HG03196 (cell line): ENCODE measurements around the gene TNC.
"Not testable (repeated sequence)": the region's sequence is repeated elsewhere in the genome, so short reads cannot be mapped to it uniquely, and the experiment has no call there.

Experiments
- ATAC-seq: cut with Tn5 transposase; IDR thresholded peaks from one replicate; pipeline ENCODE4 v1.9.1; 2021; ENCODE audit not compliant: unreplicated experiment

Gene TNC

DNA sequence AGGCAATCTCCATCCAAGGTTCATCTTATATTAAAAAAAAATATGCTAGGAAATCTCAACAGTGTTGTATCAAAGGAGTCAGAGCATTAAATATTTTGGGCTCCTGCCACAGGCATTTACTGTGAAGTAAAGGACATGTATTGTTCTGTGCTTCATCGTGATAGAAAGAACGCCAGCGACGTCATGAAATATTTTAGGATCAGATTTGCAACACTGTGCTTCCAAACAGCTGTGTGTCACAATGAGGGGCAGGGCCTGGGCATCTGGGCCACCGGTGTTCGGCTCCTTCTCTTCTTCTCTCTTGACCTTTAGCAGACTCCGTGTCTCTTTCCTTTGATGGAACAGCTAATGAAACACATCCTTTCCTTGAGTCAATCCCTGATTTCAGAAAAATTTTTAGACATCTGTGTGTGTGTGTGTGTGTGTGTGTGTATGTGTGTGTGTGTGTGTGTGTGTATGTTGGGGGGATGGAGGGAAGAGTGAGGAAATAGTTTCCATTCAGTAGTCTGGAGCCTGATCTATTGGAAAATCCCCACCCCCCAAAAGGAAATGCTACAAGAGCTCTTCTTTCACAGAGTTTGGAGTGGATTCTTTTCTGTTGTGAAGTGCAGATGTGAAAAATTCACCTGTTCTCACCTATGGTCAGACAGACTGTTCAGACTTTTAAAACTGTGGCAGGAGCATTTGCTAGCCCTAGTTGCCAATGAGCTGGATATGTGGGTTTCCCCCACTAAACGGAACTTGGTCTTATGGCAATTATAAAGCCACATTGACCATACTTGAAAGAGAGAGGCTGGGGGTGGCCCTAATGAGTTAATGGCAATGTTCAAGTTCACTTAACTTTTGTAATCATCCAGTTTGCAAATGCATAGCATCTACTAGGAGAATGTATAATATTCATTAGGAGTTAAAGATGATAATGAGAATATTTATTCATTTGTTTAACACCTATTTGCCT lies 18.1 kb upstream of the TNC start:
- ATAC-seq, result no peak

DNA sequence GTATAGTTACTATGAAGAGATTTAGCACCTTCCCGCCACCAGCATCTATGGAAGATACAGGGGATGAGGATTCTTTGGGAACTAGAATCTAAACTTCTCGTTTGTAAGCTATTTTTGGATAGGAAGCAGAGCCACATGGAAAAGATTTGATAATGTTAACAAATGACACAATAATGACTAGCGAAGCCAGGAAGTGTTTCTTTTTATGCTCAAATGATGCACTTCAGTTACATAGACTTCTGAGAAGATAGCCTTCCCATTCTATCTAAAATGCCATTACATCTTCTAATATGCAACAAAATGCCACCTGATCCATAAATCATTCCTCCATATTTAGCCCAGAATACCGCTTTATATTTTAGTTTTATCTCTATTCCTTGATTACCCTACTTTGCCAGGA lies 17.0 kb upstream of the TNC start:
- ATAC-seq, result no peak

DNA sequence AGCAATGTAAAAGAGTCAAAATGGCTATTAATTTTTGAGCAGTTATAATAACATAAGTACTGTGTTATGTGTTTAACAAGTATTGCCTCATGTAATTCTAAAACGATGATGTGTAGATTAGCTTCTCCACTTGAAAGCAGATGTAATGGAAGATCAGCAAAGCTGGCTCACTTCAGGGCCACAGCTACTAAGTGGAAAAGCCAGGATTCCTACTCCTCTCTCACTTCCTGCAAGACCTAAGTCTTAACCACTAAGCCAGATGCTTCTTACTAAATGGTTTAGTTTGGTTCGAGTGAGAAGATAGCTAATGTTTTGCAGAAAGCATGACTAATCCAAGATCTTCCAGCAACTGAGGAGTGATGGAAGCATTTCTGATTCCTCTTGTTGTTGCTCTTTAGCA lies 15.7 kb upstream of the TNC start:
- no peak for ATAC-seq

DNA sequence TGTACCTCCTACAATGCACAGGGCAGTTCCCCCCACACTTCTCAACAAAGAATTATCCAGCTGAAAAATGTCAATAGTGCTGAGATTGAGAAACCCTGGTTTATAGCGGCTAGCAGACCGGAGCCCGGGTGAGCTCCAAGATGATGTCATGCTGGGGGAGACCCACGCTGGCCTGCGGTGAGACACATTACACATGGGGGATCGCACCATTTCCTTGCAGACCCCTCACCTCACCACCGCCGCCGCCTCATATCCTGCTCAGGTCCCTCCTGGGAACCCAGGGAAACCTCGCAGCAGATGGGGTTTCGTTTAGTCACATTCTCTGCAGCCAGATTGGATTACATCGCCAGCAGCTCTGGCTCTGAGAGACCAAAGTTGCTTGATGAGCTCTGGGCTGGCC lies 14.7 kb upstream of the TNC start:
- no peak for ATAC-seq

DNA sequence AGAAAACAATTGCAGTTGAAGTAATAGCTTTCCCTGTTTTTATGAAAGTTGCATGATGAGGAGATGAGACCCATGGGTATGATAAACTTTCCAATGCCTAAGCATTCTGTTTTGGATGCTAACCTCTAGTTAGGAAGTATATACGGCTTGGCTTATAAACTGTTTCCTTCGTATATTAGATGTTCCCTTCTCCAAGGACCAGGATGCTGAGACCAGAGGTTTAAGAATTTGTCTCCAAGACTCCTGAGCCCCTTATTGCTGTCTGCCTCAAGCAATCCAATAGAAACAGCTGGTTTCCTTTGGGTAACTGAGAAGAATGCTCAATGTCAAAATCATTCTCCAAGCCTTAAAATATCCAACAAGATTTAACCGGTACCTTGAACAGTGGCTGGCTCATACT lies 12.2 kb upstream of the TNC start:
- ATAC-seq, result no peak

DNA sequence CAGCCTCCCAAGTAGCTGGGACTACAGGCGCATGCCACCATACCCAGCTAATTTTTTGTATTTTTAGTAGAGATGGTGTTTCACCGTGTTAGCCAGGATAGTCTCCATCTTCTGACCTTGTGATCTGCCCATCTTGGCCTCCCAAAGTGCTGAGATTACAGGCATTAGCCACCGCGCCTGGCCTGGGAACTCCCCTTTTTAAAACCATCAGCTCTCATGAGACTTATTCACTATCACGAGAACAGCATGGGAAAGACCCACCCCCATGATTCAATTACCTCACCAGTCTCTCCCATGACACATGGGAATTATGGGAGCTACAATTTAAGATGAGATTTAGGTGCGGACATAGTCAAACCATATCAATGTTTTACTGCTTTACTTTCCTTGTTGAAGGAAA lies 10.8 kb upstream of the TNC start:
- not testable (repeated sequence) for ATAC-seq

DNA sequence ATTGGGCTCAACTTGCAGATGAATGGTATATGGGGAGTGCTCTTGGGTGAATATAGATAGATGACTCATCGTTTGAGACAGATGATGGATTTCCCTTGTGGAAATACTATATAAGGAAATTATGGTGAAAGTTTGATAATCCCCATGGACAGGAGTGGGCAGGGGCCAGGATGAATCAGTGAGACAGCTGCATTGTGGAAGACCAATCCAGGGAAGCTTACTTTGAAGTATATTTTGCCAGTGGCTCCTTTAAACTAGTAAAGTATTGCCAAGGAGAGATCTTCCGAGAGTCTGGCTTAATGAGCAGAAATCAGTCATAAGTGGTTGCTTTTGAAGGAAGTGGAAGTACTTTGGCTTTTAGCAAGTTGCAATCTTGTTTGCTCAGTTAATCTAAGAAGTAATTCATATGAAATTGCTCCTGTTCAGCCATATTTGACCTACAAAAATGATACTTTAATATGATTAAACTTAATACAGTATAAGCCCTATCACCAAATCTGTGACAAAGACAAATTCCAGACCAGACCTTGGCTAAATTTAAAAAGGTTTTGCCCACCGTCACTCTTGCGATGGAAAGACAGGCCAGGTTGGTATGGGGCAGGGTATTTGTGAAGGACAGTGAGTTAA lies 9.3 kb upstream of the TNC start:
- ATAC-seq, result no peak

DNA sequence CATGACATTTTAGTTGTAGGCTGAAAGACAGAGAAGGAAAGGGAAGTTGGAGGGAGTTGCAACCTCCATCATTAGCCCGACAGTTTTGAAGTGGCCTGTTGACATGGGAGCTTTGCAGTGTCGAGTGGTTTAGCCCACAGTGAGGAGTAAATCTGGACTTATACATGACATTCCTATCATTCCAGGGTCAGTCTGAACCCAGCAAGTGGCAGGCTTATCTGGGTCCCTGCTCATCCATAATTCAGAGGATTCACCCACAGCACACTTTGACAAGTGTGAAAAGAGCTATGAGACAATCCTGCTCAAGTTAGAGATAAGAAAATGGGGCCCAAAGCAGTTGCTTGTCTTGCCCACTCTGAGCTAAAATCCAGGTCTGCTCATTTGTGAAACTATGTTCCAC lies 8.4 kb upstream of the TNC start:
- no peak for ATAC-seq

DNA sequence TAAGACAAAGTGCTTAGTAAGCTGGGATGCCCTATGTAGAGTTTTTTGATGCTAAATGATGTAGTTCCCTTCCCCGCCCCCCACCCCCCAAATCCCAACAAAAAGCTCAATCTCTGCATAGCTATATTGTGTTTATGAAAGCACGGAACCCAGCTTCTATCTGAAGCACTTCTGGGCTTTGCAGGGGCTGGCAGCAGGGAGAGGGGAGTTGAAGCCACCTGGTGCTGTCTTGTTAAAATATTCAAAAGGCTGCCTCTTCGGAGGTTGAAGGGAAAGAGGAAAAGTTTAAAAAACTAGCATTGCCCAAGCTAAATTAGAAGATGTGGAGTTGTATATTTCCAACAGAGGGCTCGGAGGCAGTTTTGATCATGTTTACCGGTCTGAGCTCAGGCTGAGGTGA lies 5.0 kb upstream of the TNC start:
- ATAC-seq, result no peak

DNA sequence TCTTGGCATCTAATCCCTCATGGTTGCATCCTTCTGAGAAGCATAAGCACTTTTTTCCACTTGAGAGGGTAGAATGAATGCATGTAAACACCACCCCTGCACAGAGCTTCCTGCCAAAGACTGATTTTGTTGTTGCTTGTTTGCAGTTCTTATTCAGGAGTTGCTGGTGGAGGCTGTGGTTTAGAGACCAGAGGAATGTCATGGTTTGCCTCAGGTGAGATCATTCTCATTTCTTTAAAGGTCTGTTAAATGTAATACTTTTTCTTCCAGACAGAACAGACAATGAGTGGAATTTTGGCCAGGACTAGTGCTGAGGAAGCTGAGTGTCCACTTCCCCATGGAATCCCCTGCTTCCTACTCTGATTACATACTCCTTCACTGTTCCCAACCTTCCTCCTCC lies 3.2 kb upstream of the TNC start:
- no peak for ATAC-seq

DNA sequence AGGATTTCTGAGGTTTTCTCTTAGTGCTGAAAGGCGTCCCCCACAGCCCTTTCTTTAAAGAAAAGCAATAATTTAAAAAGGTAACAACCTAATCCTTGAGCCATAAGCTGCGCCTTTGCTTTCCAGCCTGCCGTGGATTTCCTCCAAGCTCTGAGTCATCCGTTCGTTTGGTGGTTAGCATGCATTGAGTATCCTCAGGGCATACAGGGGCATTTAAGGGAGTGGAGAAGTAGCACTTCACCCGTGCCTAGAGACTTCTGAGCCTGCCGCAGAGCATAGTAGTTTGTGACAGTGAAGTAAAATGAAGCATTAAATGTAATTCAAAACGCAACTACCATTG lies 892 bp upstream of the TNC start:
- no peak for ATAC-seq

DNA sequence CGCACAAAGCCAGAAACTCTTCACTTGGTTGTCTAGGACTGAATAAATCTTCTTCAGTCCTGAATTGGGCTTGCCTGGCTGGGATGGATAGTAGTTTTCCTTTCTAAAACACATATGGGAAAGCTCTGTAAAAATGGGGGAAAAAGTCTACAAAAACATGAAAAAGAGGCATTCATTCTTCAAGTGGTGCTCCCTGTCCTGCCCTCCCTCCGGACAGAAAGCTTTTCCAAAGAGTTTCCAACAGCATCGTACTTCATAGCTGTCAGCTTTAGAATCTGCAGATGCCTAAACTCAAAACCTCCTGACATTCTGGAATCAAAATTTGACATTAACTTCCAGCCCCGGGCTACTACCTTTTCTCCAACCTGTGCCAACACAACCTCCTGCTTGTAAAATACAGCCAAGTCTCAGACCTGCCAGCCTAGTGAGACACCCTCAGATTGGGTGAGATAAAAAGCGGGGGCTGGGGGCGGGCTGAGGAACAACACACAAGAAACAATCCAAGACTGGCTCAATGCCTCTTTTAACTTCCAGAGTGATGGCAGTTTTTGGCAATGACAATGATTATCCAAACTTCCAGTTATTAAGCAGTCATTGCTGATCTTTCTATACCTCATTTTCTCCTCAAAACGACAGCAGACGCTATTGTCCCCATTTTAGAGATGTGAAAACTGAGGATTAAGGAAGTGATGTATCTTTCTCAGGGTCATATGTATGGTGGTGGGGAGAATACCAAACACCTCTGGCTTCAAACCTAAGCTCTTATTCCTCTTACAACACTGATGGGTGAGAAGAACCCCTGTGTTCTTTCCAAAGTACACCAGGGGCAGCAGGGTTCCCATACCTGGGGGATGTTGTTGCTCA lies 1.3 kb downstream of the TNC start:
- ATAC-seq, result no peak

DNA sequence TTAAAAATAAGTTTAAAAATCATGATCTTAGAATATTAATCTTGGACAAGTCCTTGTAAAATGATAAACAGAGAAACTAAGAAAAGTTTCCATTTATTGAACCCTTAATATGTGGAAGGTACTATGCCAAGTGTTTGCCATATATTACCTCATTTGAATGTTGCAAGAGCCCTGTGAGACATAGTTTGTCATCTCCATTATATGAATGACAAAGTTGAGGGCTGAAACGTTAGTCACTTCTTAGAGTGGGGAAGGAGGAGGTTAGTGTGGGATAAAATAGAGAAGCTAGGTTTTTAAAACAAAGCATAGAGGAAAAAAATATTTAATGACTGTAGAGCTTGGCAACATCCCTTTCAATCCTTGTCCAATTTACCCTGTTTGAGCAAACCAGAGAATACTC lies 2.0 kb downstream of the TNC start:
- no peak for ATAC-seq

DNA sequence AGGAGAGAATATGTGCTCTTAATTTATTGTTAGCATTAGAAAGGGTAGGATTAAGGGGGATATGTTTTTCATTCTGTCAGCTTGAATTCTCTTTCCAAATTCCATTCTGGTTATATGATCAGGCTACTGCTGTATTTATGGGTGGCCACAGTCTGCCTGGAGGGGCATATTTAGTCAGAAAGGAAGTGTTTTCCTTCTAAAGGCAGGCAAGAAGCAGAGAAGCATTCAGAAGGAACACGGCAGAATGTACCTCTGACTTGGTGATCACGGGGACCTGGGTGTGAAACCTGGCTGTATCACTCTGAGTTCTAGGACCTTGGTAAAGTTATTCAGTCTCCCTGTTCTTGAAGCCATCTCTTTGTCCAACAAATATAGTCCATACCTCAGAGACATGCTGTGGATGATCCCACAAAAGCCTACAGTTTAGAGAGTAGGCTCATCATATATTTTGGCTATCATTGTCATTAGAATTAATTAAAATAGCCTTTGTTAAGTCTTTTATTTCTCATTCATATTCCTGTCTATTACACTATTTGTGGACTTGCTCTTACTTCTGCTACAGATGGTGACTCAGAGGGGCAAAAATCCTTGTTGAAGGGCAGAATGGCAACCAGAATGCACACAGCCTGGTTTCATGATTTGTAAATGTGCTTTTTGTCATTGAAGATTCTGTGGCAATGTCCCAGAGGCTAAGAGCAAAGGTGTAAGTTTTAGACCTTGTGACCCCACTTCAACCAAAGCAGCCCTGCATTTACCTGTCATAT lies 2.7 kb downstream of the TNC start:
- ATAC-seq, result no peak

DNA sequence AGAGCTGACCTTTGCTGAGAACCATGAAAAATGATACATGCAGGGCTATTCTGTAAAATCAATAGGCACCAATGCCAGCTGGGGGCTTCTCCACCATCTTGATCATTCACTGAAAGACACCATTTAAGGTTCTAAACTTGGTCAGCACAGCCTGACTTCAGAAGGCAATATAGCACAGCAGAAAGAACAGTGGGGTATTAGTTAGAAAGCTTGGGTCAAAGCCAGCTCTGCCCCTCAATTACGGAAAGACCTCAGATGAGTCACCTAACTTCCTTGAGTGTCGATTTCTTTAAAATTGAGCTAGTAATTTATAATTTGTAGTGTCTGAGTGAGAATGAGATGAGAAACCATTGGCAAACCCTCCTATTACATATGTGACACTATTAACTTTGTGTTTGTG lies 3.4 kb downstream of the TNC start:
- ATAC-seq, result no peak

DNA sequence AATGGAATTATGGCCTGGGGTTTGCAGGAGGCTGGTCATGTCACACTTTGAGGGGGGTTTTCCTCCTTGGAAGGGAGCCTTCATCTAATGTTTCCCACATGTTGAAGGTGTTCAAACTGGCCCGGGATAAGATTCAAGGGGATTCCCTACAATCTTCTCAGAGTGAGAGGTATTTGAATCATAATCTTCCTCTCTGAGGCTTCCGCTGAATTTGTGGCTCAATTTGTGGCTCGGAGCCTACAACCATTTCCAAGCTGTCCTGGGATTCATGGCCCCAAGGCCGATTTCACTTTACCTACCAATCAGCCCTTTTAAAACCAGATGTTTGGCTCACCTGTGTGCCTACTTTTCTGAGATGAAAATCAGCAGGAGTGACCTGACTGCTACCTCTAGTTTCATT lies 3.9 kb downstream of the TNC start:
- ATAC-seq, result no peak

DNA sequence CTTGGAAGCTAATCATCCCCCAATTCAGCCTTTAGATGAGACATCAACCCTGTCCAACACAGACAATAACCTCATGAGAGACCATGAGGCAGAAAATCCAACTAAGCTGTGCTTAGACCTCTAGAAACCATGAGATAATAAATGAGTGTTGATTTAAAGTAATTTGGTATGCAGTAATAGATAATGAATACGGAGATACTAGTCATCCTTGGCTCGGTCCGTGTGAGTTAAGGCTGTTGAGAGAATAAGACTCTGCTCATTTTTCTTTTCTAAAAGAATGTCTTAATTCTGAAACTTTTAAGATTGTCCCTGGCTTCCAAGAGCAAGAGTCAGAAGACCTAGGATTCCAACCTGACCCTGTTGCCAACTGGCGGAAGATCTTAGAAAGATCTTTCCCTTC lies 6.1 kb downstream of the TNC start:
- no peak for ATAC-seq

DNA sequence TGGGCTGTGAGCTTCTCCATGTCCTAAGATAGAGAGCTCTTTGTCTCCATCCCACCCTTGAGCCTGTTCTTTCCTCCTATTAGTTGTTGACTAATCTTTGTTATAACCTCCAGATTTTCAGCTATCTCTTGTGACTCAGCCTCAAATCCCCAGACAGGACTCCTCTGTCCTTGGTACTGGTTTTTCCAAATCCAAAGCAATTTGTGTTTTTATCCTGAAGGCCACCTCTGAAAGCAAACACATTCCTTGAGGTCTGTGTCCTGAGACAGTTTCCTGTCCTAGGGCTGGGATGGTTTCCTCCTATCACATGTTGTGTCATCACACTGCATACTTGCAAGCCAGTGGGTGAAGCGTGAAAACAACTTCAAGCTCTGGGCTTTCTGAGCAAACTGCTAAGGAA lies 8.5 kb downstream of the TNC start:
- ATAC-seq, result no peak

DNA sequence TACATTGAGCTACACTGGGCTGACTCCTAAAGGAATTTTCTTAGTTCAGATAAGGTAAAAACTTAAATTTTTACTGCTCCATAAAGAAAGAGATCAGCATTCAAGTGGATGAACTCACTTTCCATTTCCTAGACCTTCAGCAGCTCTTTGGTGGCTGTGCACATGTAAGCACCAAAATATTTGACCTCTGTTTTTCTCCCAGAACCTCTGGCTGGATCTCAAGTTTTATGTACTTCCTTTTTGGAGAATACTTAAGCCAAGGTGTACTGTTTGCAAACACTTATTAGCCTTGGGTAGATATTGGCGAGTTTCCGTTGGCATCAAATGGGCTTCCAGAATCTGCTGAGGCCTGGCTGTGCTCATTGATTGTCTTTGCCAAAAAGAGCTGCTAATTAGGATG lies 10.3 kb downstream of the TNC start:
- no peak for ATAC-seq

DNA sequence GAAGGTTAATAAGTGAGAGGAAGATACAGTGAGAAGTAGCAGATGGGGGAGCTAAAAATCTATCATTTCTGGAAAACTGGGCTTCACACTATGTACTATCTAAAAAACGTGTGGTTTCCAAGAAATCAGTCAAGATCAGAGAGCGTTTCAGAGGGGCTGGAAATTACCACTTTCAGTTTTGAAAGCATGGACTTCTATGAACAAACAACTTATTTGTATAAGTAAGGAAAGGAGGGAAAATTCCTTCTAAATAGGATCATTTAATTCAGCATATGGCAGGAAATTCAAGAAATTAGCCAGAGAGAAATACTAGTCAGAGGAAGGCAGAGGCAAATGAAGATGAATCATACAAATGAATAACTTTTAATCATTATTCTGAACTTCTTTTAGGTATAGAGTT lies 11.3 kb downstream of the TNC start:
- no peak for ATAC-seq

DNA sequence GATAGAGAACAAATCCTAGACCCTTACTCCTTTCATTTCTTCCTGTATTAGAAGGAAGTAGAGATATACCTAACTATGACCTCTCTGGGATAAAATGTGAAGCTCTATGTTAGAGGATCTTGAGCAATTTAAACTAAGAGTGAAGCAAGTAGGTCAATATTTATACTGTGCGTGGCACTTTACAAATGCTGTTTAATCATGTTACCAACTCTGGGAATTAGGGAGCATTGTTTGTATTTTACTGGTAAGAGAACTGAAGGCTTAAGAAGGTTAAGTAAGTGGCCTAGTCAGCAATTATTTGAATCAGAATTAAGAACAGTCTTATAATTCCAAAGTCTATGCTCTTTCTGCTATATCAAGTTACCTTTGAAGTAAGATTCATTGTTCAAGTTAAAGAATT lies 12.0 kb downstream of the TNC start:
- no peak for ATAC-seq
